Liver (tissue), 3 donors: ENCODE results near the gene ZNF93.
"Not testable (repeated sequence)": the region's sequence is repeated elsewhere in the genome, so short reads cannot be mapped to it uniquely, and the experiment has no call there.

Experiments
- RAD21 ChIP-seq, 2 donors: IDR thresholded peaks; 2 replicates each; pipeline ENCODE4 v1.6.1; 2016; ENCODE audit warnings: antibody characterized with exemption in 2 of 2, mild to moderate bottlenecking in 2 of 2
- RXRA ChIP-seq, 2 donors: IDR thresholded peaks; 2 replicates each; pipeline ENCODE4 v1.6.1; 2017 to 2018; ENCODE audit warnings: antibody characterized with exemption in 2 of 2, mild to moderate bottlenecking in 1 of 2
- YY1 ChIP-seq: IDR thresholded peaks from 2 replicates; pipeline ENCODE4 v1.6.1; 2016; ENCODE audit warnings: antibody characterized with exemption, mild to moderate bottlenecking
- TF ChIP-seq, protein P1 (sequence below): fragments of 150-350 bp; IDR thresholded peaks from 2 replicates; pipeline ENCODE4 v1.5.1; 2017; ENCODE audit warnings: improper control_type of control experiment, low read depth, low read length; ENCODE audit not compliant: missing input control
- TF ChIP-seq, protein P2 (sequence below): IDR thresholded peaks from 2 replicates; pipeline ENCODE4 v1.6.1; 2016; ENCODE audit warnings: antibody characterized with exemption, mild to moderate bottlenecking
- donor health status: healthy.
- donor health status: healthy.

DNA sequence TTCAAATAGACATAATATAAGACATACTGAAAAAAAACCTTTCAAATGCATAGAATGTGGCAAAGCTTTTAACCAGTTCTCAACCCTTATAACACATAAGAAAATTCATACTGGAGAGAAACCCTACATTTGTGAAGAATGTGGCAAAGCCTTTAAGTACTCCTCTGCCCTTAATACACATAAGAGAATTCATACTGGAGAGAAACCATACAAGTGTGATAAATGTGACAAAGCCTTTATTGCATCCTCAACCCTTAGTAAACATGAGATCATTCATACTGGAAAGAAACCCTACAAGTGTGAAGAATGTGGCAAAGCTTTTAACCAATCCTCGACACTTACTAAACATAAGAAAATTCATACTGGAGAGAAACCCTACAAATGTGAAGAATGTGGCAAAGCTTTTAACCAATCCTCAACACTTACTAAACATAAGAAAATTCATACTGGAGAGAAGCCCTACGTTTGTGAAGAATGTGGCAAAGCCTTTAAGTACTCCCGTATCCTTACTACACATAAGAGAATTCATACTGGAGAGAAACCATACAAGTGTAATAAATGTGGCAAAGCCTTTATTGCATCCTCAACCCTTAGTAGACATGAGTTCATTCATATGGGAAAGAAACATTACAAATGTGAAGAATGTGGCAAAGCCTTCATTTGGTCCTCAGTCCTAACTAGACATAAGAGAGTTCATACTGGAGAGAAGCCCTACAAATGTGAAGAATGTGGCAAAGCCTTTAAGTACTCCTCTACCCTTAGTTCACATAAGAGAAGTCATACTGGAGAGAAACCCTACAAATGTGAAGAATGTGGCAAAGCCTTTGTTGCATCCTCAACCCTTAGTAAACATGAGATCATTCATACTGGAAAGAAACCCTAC, 32.9 kb downstream of the ZNF93 start:
- TF ChIP-seq, protein P1, sequence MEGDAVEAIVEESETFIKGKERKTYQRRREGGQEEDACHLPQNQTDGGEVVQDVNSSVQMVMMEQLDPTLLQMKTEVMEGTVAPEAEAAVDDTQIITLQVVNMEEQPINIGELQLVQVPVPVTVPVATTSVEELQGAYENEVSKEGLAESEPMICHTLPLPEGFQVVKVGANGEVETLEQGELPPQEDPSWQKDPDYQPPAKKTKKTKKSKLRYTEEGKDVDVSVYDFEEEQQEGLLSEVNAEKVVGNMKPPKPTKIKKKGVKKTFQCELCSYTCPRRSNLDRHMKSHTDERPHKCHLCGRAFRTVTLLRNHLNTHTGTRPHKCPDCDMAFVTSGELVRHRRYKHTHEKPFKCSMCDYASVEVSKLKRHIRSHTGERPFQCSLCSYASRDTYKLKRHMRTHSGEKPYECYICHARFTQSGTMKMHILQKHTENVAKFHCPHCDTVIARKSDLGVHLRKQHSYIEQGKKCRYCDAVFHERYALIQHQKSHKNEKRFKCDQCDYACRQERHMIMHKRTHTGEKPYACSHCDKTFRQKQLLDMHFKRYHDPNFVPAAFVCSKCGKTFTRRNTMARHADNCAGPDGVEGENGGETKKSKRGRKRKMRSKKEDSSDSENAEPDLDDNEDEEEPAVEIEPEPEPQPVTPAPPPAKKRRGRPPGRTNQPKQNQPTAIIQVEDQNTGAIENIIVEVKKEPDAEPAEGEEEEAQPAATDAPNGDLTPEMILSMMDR, result not testable (repeated sequence)
- not testable (repeated sequence) for TF ChIP-seq RXRA (IDR thresholded peaks at IDR 0.05); YY1; RAD21 (IDR thresholded peaks at IDR 0.05)
- TF ChIP-seq, protein P2, sequence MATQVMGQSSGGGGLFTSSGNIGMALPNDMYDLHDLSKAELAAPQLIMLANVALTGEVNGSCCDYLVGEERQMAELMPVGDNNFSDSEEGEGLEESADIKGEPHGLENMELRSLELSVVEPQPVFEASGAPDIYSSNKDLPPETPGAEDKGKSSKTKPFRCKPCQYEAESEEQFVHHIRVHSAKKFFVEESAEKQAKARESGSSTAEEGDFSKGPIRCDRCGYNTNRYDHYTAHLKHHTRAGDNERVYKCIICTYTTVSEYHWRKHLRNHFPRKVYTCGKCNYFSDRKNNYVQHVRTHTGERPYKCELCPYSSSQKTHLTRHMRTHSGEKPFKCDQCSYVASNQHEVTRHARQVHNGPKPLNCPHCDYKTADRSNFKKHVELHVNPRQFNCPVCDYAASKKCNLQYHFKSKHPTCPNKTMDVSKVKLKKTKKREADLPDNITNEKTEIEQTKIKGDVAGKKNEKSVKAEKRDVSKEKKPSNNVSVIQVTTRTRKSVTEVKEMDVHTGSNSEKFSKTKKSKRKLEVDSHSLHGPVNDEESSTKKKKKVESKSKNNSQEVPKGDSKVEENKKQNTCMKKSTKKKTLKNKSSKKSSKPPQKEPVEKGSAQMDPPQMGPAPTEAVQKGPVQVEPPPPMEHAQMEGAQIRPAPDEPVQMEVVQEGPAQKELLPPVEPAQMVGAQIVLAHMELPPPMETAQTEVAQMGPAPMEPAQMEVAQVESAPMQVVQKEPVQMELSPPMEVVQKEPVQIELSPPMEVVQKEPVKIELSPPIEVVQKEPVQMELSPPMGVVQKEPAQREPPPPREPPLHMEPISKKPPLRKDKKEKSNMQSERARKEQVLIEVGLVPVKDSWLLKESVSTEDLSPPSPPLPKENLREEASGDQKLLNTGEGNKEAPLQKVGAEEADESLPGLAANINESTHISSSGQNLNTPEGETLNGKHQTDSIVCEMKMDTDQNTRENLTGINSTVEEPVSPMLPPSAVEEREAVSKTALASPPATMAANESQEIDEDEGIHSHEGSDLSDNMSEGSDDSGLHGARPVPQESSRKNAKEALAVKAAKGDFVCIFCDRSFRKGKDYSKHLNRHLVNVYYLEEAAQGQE, result not testable (repeated sequence)
